ENCODE data around the gene MRPS34. TPM values are rescaled to one million over a fixed set of nuclear protein-coding genes. Genes with fewer than 3 reads are reported as not detected.

MRPS34 gene
- total RNA-seq, 4 donors from 2014 or later: 47.1 to 75.2 (median 64.2) TPM

DNA sequence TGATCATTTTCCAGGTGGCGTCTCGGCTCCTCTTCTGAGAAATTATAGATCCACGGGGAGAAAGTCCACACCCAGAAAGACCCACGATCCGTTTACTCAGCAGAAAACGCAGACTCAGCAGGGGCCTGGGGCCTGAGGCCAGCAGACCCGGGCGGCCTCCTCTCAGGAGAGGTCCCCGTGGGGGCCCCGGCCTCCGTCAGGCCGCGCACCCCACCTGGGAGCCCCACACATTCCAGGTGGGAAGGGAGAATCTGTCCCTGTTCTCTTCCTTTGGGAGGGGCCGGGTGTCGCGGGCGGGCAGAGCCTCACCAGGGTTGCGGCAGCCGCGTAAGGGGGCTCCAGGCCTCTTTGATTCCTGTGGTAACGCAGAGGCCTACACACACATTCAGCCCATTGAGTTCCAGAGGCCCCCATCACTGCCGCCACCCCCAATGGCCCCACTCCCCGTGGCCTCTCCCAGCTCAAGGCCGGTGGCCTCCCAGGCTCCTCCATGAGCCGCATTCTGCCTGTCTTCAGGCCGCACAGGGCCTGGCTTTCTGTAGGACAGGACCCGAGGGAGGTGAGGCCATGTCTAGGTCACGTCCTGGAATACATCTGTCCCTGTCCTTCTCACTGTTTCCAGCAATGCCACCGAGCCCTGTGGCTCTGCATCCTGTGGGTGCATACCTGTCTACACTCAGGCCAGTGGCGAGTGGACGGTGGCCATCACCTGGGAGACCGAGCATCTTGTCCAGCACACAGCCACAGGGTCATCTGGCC, 22.2 kb upstream of the MRPS34 start:
- Histone ChIP-seq H3K4me3 (no peak overlapping the region), H3K27ac (replicated peaks in 1 of 4) (no peak overlapping the region), H3K36me3 (peaks cover 0 to 24% (median 21%) of the 10 kb centered on the region in 4 donors), H3K4me1 (no peaks in the 10 kb centered on the region), H3K27me3 (no peaks in the 10 kb centered on the region), H3K9me3 (no peaks in the 10 kb centered on the region)
- intact Hi-C loops (cut with DNase I): no loop called here
- no peak for DNase-seq (ENCODE audit: extremely low spot score)
- 87% methylated on average over 24 of the region's 32 CpGs for WGBS
- TF ChIP-seq, protein P1, sequence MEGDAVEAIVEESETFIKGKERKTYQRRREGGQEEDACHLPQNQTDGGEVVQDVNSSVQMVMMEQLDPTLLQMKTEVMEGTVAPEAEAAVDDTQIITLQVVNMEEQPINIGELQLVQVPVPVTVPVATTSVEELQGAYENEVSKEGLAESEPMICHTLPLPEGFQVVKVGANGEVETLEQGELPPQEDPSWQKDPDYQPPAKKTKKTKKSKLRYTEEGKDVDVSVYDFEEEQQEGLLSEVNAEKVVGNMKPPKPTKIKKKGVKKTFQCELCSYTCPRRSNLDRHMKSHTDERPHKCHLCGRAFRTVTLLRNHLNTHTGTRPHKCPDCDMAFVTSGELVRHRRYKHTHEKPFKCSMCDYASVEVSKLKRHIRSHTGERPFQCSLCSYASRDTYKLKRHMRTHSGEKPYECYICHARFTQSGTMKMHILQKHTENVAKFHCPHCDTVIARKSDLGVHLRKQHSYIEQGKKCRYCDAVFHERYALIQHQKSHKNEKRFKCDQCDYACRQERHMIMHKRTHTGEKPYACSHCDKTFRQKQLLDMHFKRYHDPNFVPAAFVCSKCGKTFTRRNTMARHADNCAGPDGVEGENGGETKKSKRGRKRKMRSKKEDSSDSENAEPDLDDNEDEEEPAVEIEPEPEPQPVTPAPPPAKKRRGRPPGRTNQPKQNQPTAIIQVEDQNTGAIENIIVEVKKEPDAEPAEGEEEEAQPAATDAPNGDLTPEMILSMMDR (IDR thresholded peaks at IDR 0.05): no peak
- no peak for TF ChIP-seq POLR2AphosphoS5 (IDR thresholded peaks at IDR 0.05)
- no peak for TF ChIP-seq POLR2A (IDR thresholded peaks at IDR 0.05; ENCODE audit: low read depth)
- no peak for TF ChIP-seq EP300 (IDR thresholded peaks at IDR 0.05)

DNA sequence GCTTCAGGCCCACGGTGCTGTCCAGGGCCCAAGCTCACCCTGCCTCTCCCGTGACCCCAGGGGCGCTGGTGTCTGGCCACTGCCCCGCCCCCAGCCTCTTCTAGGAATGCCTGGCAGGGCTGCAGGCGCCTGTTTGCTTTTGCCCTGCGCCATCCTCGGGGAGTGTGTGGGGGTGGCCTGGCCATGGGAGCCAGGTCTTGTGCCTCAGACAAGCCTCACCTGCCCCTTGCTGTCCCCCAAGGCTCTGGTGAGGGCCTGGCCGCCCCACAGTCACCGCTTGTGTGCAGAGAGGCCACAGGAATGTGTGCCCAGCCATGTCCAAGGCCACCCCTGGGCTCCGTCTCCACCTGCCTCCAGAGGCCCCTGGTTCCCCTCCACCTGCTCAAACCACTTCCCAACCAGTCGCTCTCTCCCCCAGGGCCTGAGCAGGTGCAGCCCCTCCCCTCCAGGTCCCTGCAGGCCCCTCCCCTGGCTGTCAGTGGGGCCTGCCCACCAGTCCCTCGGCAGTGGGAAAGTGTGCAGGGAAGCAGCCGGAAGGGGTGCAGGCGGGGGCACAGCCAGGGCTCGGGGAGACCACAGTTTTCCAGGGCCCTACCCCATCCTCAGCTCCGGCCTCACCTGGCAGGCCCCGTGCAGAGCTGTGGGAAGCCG, 21.4 kb upstream of the MRPS34 start:
- H3K27ac ChIP-seq (replicated peaks in 1 of 4): no peak overlapping the region
- no peaks in the 10 kb centered on the region for H3K9me3 ChIP-seq
- 80% methylated on average over 7 of the region's 18 CpGs for WGBS
- intact Hi-C loops (cut with DNase I): no loop called here
- no peaks in the 10 kb centered on the region for H3K4me1 ChIP-seq
- no peak for DNase-seq (ENCODE audit: extremely low spot score)
- TF ChIP-seq POLR2A (IDR thresholded peaks at IDR 0.05; ENCODE audit: low read depth): no peak
- TF ChIP-seq POLR2AphosphoS5 (IDR thresholded peaks at IDR 0.05): no peak
- no peak for TF ChIP-seq EP300 (IDR thresholded peaks at IDR 0.05)
- TF ChIP-seq, protein P1 (IDR thresholded peaks at IDR 0.05): no peak
- H3K36me3 ChIP-seq: peaks cover 0 to 32% (median 28%) of the 10 kb centered on the region in 4 donors
- no peaks in the 10 kb centered on the region for H3K27me3 ChIP-seq
- H3K4me3 ChIP-seq: no peak overlapping the region

DNA sequence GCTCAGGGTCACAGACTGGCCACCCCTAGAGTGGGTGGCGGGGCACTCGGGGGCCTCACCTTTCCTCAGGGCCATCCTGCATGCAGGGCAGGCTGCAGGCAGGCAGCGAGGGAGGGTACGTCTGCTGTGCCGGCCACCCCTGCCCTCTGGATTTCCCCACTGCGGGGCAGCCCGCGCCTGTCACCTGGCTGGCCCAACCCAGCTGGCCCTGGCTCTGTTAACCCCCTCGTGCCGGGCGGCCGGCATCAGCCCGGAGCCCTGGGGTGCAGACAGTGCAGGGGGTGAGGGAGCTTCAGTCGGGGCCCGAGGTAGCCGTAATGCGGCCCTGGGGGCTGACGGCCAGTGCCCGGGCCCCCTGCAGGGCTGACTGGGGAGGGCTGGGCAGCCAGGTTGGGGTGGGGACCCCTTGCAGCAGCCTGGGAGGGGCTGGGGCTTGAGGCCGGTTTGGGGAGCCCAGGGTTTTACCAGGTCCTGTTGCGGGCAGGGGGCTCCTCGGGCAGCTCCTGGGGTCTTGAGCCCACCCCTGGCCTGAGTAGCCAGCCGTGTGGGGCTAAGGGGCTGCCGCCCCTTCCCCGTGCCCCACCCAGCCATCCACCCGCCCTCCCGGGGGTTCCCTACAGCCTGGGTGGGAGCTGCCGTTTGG, 20.8 kb upstream of the MRPS34 start, which contains the start of gene IGFALS:
Gene IGFALS, minus strand, starts transcription at position 128 of the 643 bp plus-strand sequence. Its CDS starts 53 bp downstream, at position 75.
- no peaks in the 10 kb centered on the region for H3K9me3 ChIP-seq
- H3K4me3 ChIP-seq: no peak within 1 kb of the TSS
- no peak for DNase-seq (ENCODE audit: extremely low spot score)
- intact Hi-C loops (cut with DNase I): no loop called here
- H3K27ac ChIP-seq (replicated peaks in 1 of 4): no peak within 1 kb of the TSS
- TF ChIP-seq POLR2AphosphoS5 (IDR thresholded peaks at IDR 0.05): no peak
- TF ChIP-seq EP300 (IDR thresholded peaks at IDR 0.05): no peak
- TF ChIP-seq, protein P1 (IDR thresholded peaks at IDR 0.05): no peak
- no peak for TF ChIP-seq POLR2A (IDR thresholded peaks at IDR 0.05; ENCODE audit: low read depth)
- H3K27me3 ChIP-seq: no peaks in the 10 kb centered on the region
- 81% methylated on average over 12 of the region's 28 CpGs for WGBS
- H3K4me1 ChIP-seq: no peaks in the 10 kb centered on the region
- H3K36me3 ChIP-seq: peaks cover 3 to 38% (median 35%) of the 10 kb centered on the region in 4 donors

- no peak overlapping the region for H3K4me3 ChIP-seq
- 83% methylated on average over 2 of the region's 33 CpGs for WGBS
- H3K4me1 ChIP-seq: peaks cover 0 to 4% (median 0%) of the 10 kb centered on the region in 4 donors
- peaks cover 10 to 45% (median 42%) of the 10 kb centered on the region in 4 donors for H3K36me3 ChIP-seq
- no peaks in the 10 kb centered on the region for H3K27me3 ChIP-seq
- no peak for DNase-seq (ENCODE audit: extremely low spot score)
- intact Hi-C loops (cut with DNase I): no loop called here
- no peaks in the 10 kb centered on the region for H3K9me3 ChIP-seq
- no peak overlapping the region for H3K27ac ChIP-seq (replicated peaks in 1 of 4)
- TF ChIP-seq, protein P1 (IDR thresholded peaks at IDR 0.05): no peak
- TF ChIP-seq EP300 (IDR thresholded peaks at IDR 0.05) (no peak), POLR2A (IDR thresholded peaks at IDR 0.05; ENCODE audit: low read depth) (no peak), POLR2AphosphoS5 (IDR thresholded peaks at IDR 0.05) (no peak)
These were observed 20.1 kb upstream of the MRPS34 start for GRCh38 chr16:1792836-1793577.
